Measurements from ENCODE around the gene AKAP9.
"Not testable (repeated sequence)": the region's sequence is repeated elsewhere in the genome, so short reads cannot be mapped to it uniquely, and the experiment has no call there.

Gene AKAP9

GRCh38 chr7:91940572-91941341 lies at the start of gene AKAP9:
Gene AKAP9, plus strand, starts transcription at chr7:91940862. Its CDS starts 238 bp downstream, at chr7:91941100.
- DNase-seq, result peak; percentile 92

GRCh38 chr7:91892099-91892705 lies 48.5 kb upstream of the AKAP9 start:
- DNase-seq, result no peak

- no peak for DNase-seq
Measured at GRCh38 chr7:91892821-91893340, 47.8 kb upstream of the AKAP9 start.

- not testable (repeated sequence) for DNase-seq
Measured at GRCh38 chr7:91893699-91894098, 47.0 kb upstream of the AKAP9 start.

- DNase-seq, result no peak
Measured at GRCh38 chr7:91894781-91895480, 45.7 kb upstream of the AKAP9 start.

- DNase-seq, result no peak
Measured at GRCh38 chr7:91898240-91898992, 42.2 kb upstream of the AKAP9 start.

- DNase-seq, result no peak
Measured at GRCh38 chr7:91899563-91899962, 41.1 kb upstream of the AKAP9 start.

- DNase-seq, result no peak
Measured at GRCh38 chr7:91910171-91910570, 30.5 kb upstream of the AKAP9 start.

- no peak for DNase-seq
Measured at GRCh38 chr7:91911121-91911520, 29.5 kb upstream of the AKAP9 start.

GRCh38 chr7:91912494-91912893 lies 28.2 kb upstream of the AKAP9 start:
- no peak for DNase-seq

- no peak for DNase-seq
Measured at GRCh38 chr7:91913612-91914011, 27.1 kb upstream of the AKAP9 start.

- no peak for DNase-seq
Measured at GRCh38 chr7:91915401-91916050, 25.1 kb upstream of the AKAP9 start.

GRCh38 chr7:91916051-91916440 lies 24.6 kb upstream of the AKAP9 start:
- DNase-seq, result no peak

- DNase-seq, result no peak
Measured at GRCh38 chr7:91918356-91918755, 22.3 kb upstream of the AKAP9 start.

GRCh38 chr7:91922857-91923256 lies 17.8 kb upstream of the AKAP9 start:
- no peak for DNase-seq

- DNase-seq, result no peak
Measured at GRCh38 chr7:91927912-91928311, 12.8 kb upstream of the AKAP9 start.

- DNase-seq, result no peak
Measured at GRCh38 chr7:91929463-91929862, 11.2 kb upstream of the AKAP9 start.

- peak; percentile 63 for DNase-seq
Measured at GRCh38 chr7:91940171-91940570, 491 bp upstream of the AKAP9 start.

- DNase-seq, result peak; percentile 76
Measured at GRCh38 chr7:91941450-91941849, 788 bp downstream of the AKAP9 start.

GRCh38 chr7:91942312-91942711 lies 1.6 kb downstream of the AKAP9 start:
- DNase-seq, result no peak

- not testable (repeated sequence) for DNase-seq
Measured at GRCh38 chr7:91944970-91945369, 4.3 kb downstream of the AKAP9 start.

GRCh38 chr7:91945476-91945875 lies 4.8 kb downstream of the AKAP9 start:
- no peak for DNase-seq

All from NCI-H526 treated with DMSO at 0.1 percent for 48 hours (cell line).